ENCODE results near the gene PSMA2.

DNA sequence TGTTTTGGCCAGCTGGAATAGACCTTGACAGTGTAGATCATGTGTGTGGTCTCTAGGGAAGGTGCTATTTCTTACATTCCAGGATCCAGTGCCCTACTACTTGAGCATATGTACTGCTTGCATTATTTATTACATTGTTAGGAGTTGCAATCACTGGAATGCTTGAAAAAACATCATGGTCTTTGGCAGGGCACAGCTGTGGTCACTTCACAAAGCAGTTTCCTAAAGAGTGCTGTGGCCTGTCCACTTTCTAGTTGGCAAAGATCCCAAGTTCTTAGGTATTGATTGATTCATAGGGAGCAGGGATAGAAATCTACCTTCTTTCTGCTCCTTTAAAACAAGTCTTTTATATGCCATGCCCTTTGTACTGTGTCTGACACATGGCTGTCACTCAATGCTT is 24.7 kb downstream of the PSMA2 start:
- TF ChIP-seq, protein P1, sequence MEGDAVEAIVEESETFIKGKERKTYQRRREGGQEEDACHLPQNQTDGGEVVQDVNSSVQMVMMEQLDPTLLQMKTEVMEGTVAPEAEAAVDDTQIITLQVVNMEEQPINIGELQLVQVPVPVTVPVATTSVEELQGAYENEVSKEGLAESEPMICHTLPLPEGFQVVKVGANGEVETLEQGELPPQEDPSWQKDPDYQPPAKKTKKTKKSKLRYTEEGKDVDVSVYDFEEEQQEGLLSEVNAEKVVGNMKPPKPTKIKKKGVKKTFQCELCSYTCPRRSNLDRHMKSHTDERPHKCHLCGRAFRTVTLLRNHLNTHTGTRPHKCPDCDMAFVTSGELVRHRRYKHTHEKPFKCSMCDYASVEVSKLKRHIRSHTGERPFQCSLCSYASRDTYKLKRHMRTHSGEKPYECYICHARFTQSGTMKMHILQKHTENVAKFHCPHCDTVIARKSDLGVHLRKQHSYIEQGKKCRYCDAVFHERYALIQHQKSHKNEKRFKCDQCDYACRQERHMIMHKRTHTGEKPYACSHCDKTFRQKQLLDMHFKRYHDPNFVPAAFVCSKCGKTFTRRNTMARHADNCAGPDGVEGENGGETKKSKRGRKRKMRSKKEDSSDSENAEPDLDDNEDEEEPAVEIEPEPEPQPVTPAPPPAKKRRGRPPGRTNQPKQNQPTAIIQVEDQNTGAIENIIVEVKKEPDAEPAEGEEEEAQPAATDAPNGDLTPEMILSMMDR (conservative IDR thresholded peaks at IDR 0.05 in 1 of 2, IDR thresholded peaks at IDR 0.05 in 1 of 2; ENCODE audit: low read depth in 1 of 2, low read length in 2 of 2): no peak
- no peak for TF ChIP-seq EZH2 (IDR thresholded peaks at IDR 0.05; ENCODE audit: low read length, missing control alignments)

Measured in fibroblast of lung (primary cell).